ENCODE measurements around the gene PRKCD. TPM values are rescaled to one million over a fixed set of nuclear protein-coding genes. Genes with fewer than 3 reads are reported as not detected.

PRKCD gene
- total and polyA plus RNA-seq, 12 donors, result 10.7 to 156 (median 49.2) TPM

DNA sequence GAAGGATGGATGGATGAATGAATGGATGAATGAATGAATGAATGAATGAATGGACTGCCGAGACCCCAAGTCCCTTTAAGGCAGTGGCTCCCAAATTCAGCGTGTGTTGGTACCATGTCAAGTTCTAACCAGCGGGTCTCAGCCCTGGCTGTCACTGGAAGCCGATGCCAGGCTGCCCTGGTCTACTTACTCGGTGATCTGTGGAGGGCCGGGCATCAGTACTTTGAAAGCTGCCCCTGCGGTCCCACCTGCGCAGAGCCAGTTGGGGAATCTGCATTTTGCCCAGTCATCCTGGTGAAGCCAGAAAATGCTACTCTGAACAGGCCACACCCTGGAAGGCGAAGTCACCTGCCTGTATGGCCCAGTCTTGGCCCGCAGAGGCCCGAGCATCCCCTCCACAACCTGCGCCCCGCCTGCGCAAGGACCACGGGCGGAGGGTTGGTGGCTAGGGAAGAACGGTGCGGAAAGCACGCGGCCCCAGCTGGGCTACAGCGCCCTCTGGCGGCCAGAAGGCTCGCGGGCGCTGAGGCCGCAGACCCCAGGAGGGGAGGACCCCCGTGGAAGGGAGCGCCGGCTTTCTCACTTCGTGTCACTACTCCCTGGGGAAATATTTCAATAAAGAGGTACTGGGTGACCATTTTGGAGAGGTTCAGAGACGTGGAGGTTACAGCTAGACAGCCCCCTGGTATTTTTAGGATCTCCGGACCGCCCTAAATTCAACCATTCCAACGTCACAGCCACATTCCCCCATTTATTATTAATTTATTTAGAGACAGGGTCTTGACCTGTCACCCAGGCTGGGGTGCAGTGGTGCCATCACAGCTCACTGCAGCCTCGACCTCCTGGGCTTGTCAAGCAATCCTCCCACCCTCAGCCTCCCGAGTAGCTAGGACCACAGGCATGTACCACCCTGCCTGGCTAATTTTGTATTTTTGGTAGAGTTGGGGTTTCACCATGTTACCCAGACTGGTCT lies 34.9 kb downstream of the PRKCD start:
- no peak overlapping the region for H3K4me3 ChIP-seq
- 20 to 31% (median 23%) methylated on average over 22 to 36 of the region's 36 CpGs for WGBS, 4 donors
- H3K36me3 ChIP-seq (replicated peaks in 1 of 2), result peaks cover 0 to 11% of the 10 kb centered on the region in 2 donors
- TF ChIP-seq, protein P1, sequence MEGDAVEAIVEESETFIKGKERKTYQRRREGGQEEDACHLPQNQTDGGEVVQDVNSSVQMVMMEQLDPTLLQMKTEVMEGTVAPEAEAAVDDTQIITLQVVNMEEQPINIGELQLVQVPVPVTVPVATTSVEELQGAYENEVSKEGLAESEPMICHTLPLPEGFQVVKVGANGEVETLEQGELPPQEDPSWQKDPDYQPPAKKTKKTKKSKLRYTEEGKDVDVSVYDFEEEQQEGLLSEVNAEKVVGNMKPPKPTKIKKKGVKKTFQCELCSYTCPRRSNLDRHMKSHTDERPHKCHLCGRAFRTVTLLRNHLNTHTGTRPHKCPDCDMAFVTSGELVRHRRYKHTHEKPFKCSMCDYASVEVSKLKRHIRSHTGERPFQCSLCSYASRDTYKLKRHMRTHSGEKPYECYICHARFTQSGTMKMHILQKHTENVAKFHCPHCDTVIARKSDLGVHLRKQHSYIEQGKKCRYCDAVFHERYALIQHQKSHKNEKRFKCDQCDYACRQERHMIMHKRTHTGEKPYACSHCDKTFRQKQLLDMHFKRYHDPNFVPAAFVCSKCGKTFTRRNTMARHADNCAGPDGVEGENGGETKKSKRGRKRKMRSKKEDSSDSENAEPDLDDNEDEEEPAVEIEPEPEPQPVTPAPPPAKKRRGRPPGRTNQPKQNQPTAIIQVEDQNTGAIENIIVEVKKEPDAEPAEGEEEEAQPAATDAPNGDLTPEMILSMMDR (IDR thresholded peaks at IDR 0.05), result peak; percentile 91 to 100 (median 97)
- TF ChIP-seq POLR2A (IDR thresholded peaks at IDR 0.05), result no peak
- peaks cover 0 to 21% of the 10 kb centered on the region in 2 donors for H3K4me1 ChIP-seq (replicated peaks in 1 of 2)
- no peaks in the 10 kb centered on the region for H3K9me3 ChIP-seq (replicated peaks in 1 of 3)
- intact Hi-C loops (cut with DNase I), result loop anchor here (2.0 to 5.0 kb wide), 2 partner anchors 64 to 81 kb away; partner anchors contain the start of gene RFT1 (in 2 of the 2)
- peak in 6 of 7 donors; percentile 47 to 66 (median 55) for DNase-seq
- no peak overlapping the region for H3K27ac ChIP-seq
- no peaks in the 10 kb centered on the region for H3K27me3 ChIP-seq

- Histone ChIP-seq H3K4me3 (no peak overlapping the region), H3K27me3 (no peaks in the 10 kb centered on the region), H3K27ac (no peak overlapping the region), H3K4me1 (replicated peaks in 1 of 2) (peaks cover 0 to 20% of the 10 kb centered on the region in 2 donors), H3K9me3 (replicated peaks in 1 of 3) (no peaks in the 10 kb centered on the region), H3K36me3 (replicated peaks in 1 of 2) (peaks cover 0 to 5% of the 10 kb centered on the region in 2 donors)
- 60 to 69% (median 66%) methylated on average over 11 to 17 of the region's 17 CpGs for WGBS, 4 donors
- peak in 4 of 7 donors; percentile 39 to 67 (median 46) for DNase-seq
- intact Hi-C loops (cut with DNase I), result loop anchor here (5.0 kb wide), 1 partner anchor 64 kb away; the partner anchor contains the start of gene RFT1 (in 2 of the 2)
- TF ChIP-seq, protein P1 (IDR thresholded peaks at IDR 0.05), result no peak
- TF ChIP-seq POLR2A (IDR thresholded peaks at IDR 0.05), result no peak
These were observed 35.8 kb downstream of the PRKCD start for GRCh38 chr3:53196575-53197407.

- Histone ChIP-seq H3K36me3 (replicated peaks in 1 of 2) (peaks cover 0 to under 1% of the 10 kb centered on the region in 2 donors), H3K9me3 (replicated peaks in 1 of 3) (no peaks in the 10 kb centered on the region), H3K27me3 (no peaks in the 10 kb centered on the region), H3K27ac (no peak overlapping the region), H3K4me3 (no peak overlapping the region), H3K4me1 (replicated peaks in 1 of 2) (peaks cover 0 to 9% of the 10 kb centered on the region in 2 donors)
- TF ChIP-seq, protein P1 (IDR thresholded peaks at IDR 0.05), result no peak
- no peak for TF ChIP-seq POLR2A (IDR thresholded peaks at IDR 0.05)
- 74 to 79% (median 75%) methylated on average over 6 to 10 of the region's 10 CpGs for WGBS, 4 donors
- DNase-seq, result no peak
- intact Hi-C loops (cut with DNase I), result loop anchor here (5.0 kb wide), 1 partner anchor 66 kb away; the partner anchor contains the start of gene RFT1 (in 2 of the 2)
These were observed 37.4 kb downstream of the PRKCD start for GRCh38 chr3:53198256-53198977.
